HCT116 (cell line): ENCODE measurements around the gene CENPB.
"Not testable (repeated sequence)": the region's sequence is repeated elsewhere in the genome, so short reads cannot be mapped to it uniquely, and the experiment has no call there.

Experiments used
- CEBPB ChIP-seq: IDR thresholded peaks from 2 replicates; pipeline ENCODE4 v1.6.1; 2012; ENCODE audit warnings: low read depth
- EZH2 ChIP-seq: fragments of 200-600 bp; sonication (generic); IDR thresholded peaks from 2 replicates; pipeline ENCODE4 v1.6.1; 2017; ENCODE audit warnings: antibody characterized with exemption, mixed run types
- EZH2phosphoT487 ChIP-seq: fragments of 200-600 bp; IDR thresholded peaks from 2 replicates; pipeline ENCODE4 v1.6.1; 2018; ENCODE audit warnings: antibody characterized with exemption, borderline replicate concordance
- JUND ChIP-seq: IDR thresholded peaks from 2 replicates; pipeline ENCODE4 v1.6.1; 2012
- POLR2A ChIP-seq: IDR thresholded peaks from 2 replicates; pipeline ENCODE4 v1.7.0; 2011; ENCODE audit warnings: borderline replicate concordance; ENCODE audit not compliant: insufficient read depth, insufficient read length; ENCODE audit errors: extremely low read depth
- POLR2AphosphoS5 ChIP-seq: IDR thresholded peaks from 2 replicates; pipeline ENCODE4 v1.6.1; 2011; ENCODE audit warnings: mild to moderate bottlenecking, low read depth, low read length, moderate library complexity
- SP1 ChIP-seq: IDR thresholded peaks from 2 replicates; pipeline ENCODE4 v1.6.1; 2012; ENCODE audit warnings: low read depth
- YY1 ChIP-seq: IDR thresholded peaks from 2 replicates; pipeline ENCODE4 v1.6.1; 2011; ENCODE audit warnings: low read length, low read depth, moderate library complexity, mild to moderate bottlenecking; ENCODE audit not compliant: insufficient replicate concordance; ENCODE audit errors: extremely low read depth
- ZFX ChIP-seq: fragments of 450-650 bp; IDR thresholded peaks from 2 replicates; pipeline ENCODE4 v1.6.1; 2017
- TF ChIP-seq, protein P1 (sequence below): IDR thresholded peaks from 2 replicates; pipeline ENCODE4 v1.6.1; 2011; ENCODE audit warnings: mild to moderate bottlenecking, low read length, moderate library complexity; ENCODE audit not compliant: insufficient replicate concordance; ENCODE audit errors: extremely low read depth
- TF ChIP-seq, protein P2 (sequence below), 3 experiments: fragments of 200-600 bp in 1 of 3; sonication (generic) in 1 of 3; IDR thresholded peaks in 2 of 3; conservative IDR thresholded peaks in 1 of 3; 2 replicates each; pipeline ENCODE4 v1.5.1; 2012 to 2017; ENCODE audit warnings: low read depth in 2 of 3, low read length in 2 of 3, antibody characterized with exemption in 1 of 3, borderline replicate concordance in 1 of 3, control low read depth in 1 of 3, mild to moderate bottlenecking in 1 of 3, mixed read lengths in 1 of 3, mixed run types in 1 of 3, moderate library complexity in 1 of 3; ENCODE audit not compliant: insufficient read depth in 1 of 3
- TF ChIP-seq, protein P3 (sequence below): IDR thresholded peaks from 2 replicates; pipeline ENCODE4 v1.6.1; 2012; ENCODE audit warnings: low read depth

DNA sequence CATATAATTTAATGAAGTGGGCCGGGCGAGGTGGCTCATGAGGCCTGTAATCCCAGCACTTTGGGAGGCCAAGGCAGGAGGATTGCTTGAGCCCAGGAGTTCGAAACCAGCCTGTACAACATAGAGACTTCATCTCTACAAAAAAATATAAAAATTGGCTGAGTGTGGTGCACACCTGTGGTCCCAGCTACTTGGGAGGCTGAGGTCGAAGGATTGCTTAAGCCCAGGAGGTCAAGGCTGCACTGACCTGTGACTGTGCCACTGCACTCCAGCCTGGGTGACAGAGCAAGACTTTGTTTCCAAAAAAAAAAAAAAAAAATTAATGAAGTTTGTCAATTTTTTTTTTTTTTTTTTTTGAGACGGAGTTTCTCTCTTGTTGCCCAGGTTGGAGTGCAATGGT, 43.4 kb upstream of the CENPB start:
- not testable (repeated sequence) for TF ChIP-seq POLR2A, EZH2, POLR2AphosphoS5, CEBPB, JUND, YY1, ZFX, SP1, EZH2phosphoT487
- TF ChIP-seq, protein P1, sequence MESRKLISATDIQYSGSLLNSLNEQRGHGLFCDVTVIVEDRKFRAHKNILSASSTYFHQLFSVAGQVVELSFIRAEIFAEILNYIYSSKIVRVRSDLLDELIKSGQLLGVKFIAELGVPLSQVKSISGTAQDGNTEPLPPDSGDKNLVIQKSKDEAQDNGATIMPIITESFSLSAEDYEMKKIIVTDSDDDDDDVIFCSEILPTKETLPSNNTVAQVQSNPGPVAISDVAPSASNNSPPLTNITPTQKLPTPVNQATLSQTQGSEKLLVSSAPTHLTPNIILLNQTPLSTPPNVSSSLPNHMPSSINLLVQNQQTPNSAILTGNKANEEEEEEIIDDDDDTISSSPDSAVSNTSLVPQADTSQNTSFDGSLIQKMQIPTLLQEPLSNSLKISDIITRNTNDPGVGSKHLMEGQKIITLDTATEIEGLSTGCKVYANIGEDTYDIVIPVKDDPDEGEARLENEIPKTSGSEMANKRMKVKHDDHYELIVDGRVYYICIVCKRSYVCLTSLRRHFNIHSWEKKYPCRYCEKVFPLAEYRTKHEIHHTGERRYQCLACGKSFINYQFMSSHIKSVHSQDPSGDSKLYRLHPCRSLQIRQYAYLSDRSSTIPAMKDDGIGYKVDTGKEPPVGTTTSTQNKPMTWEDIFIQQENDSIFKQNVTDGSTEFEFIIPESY, result not testable (repeated sequence)
- TF ChIP-seq, protein P2, sequence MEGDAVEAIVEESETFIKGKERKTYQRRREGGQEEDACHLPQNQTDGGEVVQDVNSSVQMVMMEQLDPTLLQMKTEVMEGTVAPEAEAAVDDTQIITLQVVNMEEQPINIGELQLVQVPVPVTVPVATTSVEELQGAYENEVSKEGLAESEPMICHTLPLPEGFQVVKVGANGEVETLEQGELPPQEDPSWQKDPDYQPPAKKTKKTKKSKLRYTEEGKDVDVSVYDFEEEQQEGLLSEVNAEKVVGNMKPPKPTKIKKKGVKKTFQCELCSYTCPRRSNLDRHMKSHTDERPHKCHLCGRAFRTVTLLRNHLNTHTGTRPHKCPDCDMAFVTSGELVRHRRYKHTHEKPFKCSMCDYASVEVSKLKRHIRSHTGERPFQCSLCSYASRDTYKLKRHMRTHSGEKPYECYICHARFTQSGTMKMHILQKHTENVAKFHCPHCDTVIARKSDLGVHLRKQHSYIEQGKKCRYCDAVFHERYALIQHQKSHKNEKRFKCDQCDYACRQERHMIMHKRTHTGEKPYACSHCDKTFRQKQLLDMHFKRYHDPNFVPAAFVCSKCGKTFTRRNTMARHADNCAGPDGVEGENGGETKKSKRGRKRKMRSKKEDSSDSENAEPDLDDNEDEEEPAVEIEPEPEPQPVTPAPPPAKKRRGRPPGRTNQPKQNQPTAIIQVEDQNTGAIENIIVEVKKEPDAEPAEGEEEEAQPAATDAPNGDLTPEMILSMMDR (IDR thresholded peaks at IDR 0.05 in 2 of 3, conservative IDR thresholded peaks at IDR 0.05 in 1 of 3; ENCODE audit: borderline replicate concordance in 1 of 3, insufficient read depth in 1 of 3, low read depth in 2 of 3, low read length in 2 of 3), result not testable (repeated sequence)
- TF ChIP-seq, protein P3, sequence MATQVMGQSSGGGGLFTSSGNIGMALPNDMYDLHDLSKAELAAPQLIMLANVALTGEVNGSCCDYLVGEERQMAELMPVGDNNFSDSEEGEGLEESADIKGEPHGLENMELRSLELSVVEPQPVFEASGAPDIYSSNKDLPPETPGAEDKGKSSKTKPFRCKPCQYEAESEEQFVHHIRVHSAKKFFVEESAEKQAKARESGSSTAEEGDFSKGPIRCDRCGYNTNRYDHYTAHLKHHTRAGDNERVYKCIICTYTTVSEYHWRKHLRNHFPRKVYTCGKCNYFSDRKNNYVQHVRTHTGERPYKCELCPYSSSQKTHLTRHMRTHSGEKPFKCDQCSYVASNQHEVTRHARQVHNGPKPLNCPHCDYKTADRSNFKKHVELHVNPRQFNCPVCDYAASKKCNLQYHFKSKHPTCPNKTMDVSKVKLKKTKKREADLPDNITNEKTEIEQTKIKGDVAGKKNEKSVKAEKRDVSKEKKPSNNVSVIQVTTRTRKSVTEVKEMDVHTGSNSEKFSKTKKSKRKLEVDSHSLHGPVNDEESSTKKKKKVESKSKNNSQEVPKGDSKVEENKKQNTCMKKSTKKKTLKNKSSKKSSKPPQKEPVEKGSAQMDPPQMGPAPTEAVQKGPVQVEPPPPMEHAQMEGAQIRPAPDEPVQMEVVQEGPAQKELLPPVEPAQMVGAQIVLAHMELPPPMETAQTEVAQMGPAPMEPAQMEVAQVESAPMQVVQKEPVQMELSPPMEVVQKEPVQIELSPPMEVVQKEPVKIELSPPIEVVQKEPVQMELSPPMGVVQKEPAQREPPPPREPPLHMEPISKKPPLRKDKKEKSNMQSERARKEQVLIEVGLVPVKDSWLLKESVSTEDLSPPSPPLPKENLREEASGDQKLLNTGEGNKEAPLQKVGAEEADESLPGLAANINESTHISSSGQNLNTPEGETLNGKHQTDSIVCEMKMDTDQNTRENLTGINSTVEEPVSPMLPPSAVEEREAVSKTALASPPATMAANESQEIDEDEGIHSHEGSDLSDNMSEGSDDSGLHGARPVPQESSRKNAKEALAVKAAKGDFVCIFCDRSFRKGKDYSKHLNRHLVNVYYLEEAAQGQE, result not testable (repeated sequence)
